ENCODE measurements around the gene IL5.

- TF ChIP-seq, protein P1, sequence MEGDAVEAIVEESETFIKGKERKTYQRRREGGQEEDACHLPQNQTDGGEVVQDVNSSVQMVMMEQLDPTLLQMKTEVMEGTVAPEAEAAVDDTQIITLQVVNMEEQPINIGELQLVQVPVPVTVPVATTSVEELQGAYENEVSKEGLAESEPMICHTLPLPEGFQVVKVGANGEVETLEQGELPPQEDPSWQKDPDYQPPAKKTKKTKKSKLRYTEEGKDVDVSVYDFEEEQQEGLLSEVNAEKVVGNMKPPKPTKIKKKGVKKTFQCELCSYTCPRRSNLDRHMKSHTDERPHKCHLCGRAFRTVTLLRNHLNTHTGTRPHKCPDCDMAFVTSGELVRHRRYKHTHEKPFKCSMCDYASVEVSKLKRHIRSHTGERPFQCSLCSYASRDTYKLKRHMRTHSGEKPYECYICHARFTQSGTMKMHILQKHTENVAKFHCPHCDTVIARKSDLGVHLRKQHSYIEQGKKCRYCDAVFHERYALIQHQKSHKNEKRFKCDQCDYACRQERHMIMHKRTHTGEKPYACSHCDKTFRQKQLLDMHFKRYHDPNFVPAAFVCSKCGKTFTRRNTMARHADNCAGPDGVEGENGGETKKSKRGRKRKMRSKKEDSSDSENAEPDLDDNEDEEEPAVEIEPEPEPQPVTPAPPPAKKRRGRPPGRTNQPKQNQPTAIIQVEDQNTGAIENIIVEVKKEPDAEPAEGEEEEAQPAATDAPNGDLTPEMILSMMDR (conservative IDR thresholded peaks at IDR 0.05 in 1 of 2, IDR thresholded peaks at IDR 0.05 in 1 of 2; ENCODE audit: low read depth in 1 of 2, low read length in 2 of 2), result no peak
- TF ChIP-seq EZH2 (IDR thresholded peaks at IDR 0.05; ENCODE audit: low read length, missing control alignments), result no peak
These were observed 3.9 kb upstream of the IL5 start for GRCh38 chr5:132547269-132547668.

All from fibroblast of lung (primary cell).